GM19395 (cell line): Measurements from ENCODE around the gene TCP10L.

Source experiments
- ATAC-seq: cut with Tn5 transposase; IDR thresholded peaks from one replicate; pipeline ENCODE4 v1.9.1; 2021; ENCODE audit warnings: mild to moderate bottlenecking, moderate library complexity; ENCODE audit not compliant: unreplicated experiment

Gene TCP10L

GRCh38 chr21:32523988-32524719, 61.2 kb downstream of the TCP10L start:
- ATAC-seq: no peak
